Middle frontal gyrus (tissue), 1 donor: ENCODE results near the gene GDAP1L1.
A peak's percentile ranks its signal among the peaks of the same experiment; 100 is the strongest.

ENCODE experiments used
- DNase-seq: peaks from one replicate; pipeline ENCODE4 v3.0.0-alpha.2; 2015; ENCODE audit warnings: low spot score; ENCODE audit errors: extremely low spot score

Gene GDAP1L1

DNA sequence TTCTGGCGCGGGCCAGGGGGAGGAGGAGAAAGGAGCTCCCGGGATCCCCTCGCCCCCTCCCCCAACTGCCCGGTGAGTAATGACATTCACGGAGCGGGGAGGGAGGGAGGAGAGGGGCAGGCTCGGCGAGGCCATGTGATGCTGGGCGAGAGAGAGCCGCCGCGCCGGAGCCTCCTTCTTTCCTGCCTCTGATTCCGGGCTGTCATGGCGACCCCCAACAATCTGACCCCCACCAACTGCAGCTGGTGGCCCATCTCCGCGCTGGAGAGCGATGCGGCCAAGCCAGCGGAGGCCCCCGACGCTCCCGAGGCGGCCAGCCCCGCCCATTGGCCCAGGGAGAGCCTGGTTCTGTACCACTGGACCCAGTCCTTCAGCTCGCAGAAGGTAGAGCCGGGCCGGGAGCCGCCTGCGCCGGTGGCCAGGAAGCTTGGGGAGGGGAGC lies at the start of gene GDAP1L1:
Gene GDAP1L1 (plus strand): TSS at position 178 of the 441 bp plus-strand sequence. CDS start 27 bp downstream, at position 205.
- DNase-seq, result peak; percentile 10

- DNase-seq, result no peak
Measured at GRCh38 chr20:44198872-44199271, 48.2 kb upstream of the GDAP1L1 start.

DNA sequence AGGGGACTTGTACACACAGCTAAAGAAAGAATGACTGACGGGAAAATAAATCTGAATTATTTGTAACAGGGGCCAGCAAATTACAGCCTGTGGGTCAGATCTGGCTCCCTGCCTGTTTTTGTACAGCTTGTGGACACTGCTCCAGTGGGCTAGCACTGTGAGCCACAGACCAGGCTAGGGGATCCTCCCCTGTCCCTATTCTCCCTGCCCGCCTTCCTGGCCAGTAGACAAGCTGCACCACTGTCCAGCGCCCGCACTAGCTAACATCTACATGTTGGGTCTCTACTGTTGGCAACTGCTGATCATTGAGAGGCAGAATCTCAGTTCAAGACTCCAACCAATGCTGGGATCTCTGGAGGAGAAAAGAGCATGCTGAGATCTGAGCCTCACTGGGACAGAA lies 47.2 kb upstream of the GDAP1L1 start:
- no peak for DNase-seq

- no peak for DNase-seq
Measured at GRCh38 chr20:44200371-44200770, 46.7 kb upstream of the GDAP1L1 start.

DNA sequence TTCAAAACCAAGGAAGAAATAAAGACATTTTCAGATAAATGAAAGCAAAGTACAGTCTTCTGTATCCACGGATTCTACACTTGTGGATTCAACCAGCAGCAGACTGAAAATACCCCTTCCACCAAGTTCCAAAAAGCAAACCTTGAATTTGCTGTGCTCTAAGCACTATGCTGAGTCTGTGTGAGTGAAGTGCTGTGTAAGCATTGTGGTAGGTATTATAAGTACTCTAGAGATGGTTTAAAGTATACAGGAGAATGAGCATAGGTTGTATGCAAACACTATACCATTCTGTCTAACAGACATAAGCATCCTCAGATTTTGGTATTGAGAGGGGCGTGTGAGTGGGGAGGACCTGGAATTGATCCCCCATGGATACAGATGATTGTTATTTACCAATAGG lies 46.1 kb upstream of the GDAP1L1 start:
- DNase-seq, result no peak

GRCh38 chr20:44203161-44203560 lies 43.9 kb upstream of the GDAP1L1 start:
- no peak for DNase-seq

DNA sequence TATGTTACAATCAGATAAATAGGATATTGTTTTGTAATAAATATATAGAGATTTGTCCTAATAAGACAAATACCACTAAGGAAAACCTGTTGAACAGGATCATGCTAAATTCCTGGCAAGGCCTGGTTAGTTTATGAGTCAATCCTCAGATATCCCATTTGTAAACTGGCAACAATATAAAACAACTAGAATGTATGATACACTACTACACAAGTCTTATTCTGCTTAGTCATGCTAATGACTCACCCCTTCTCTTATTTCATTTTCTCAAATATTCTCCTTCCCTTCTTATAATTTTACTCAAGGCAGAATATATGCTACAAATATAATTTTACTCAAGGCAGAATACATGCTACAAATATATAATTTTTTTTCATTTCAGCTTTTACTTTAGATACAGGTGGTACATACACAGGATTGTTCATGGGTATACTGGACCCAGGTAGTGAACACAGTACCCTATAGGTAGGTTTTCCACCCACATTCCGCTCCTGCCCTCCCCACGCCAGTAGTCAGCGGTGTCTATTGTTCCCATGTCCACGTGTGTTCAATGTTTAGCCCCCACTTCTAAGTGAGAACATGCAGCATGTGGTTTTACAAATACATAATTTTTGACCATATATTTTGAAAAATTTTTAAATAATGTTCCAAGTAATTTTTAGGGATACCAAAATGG lies 42.8 kb upstream of the GDAP1L1 start:
- no peak for DNase-seq

DNA sequence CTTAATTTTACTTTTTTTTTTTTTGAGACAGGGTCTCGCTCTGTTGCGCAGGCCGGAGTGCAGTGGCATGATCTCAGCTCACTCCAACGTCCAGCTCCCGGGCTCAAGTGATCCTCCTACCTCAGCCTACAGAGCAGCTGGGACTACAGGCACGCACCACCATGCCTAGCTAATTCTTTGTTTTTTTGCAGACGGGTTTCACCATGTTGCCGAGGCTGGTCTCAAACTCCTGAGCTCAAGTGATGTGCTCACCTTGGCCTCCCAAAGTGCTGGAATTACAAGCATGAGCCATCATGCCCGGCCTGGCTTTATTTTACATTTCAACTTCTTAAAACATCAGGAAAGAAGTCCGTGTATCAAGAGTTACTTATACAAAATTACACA lies 42.3 kb upstream of the GDAP1L1 start:
- no peak for DNase-seq

DNA sequence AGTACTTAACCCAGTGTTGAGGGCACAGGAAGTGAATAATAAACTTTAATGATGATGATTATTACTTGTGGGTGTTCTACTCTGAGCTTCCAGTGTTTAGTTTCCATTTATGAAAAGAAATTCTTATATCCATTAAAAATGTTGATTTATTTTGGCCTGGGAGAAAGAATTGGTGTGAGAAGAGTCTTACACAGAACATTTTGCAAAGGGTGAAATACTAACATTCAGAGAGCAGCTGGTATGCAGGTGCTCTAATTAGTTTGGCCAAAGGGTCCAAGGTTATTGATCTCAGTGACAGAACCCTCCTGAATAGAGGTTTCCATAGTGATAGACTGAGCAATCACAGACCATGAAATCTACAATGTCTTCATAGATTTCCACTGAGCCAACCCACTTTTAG lies 41.0 kb upstream of the GDAP1L1 start:
- no peak for DNase-seq

- no peak for DNase-seq
Measured at GRCh38 chr20:44207126-44207723, 39.9 kb upstream of the GDAP1L1 start.

GRCh38 chr20:44208165-44208564 lies 38.9 kb upstream of the GDAP1L1 start:
- no peak for DNase-seq

DNA sequence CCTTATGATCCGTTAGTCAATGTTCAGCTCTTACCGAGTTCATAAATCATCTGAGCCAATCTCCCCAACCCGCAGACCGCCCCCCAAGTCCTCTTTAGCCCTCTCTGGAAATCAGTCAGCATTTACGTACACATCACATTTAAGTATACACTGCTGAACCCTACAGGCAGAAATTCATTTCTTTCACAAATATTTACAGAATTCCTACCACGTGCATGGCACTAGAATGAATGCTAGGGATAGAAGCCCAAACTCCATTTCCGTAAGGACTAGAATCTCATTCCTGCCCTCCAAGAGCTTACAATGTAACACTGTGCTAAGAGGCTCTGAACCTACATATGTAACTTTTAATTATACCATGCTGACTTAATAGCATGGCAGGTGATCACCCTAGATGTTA lies 38.3 kb upstream of the GDAP1L1 start:
- no peak for DNase-seq

- no peak for DNase-seq
Measured at GRCh38 chr20:44209686-44210405, 37.3 kb upstream of the GDAP1L1 start.

GRCh38 chr20:44210406-44211176 lies 36.5 kb upstream of the GDAP1L1 start, which contains the start of gene OSER1:
OSER1 (minus strand) TSS chr20:44210771; CDS start chr20:44206957, 3,814 bp downstream.
- peak; percentile 94 for DNase-seq

DNA sequence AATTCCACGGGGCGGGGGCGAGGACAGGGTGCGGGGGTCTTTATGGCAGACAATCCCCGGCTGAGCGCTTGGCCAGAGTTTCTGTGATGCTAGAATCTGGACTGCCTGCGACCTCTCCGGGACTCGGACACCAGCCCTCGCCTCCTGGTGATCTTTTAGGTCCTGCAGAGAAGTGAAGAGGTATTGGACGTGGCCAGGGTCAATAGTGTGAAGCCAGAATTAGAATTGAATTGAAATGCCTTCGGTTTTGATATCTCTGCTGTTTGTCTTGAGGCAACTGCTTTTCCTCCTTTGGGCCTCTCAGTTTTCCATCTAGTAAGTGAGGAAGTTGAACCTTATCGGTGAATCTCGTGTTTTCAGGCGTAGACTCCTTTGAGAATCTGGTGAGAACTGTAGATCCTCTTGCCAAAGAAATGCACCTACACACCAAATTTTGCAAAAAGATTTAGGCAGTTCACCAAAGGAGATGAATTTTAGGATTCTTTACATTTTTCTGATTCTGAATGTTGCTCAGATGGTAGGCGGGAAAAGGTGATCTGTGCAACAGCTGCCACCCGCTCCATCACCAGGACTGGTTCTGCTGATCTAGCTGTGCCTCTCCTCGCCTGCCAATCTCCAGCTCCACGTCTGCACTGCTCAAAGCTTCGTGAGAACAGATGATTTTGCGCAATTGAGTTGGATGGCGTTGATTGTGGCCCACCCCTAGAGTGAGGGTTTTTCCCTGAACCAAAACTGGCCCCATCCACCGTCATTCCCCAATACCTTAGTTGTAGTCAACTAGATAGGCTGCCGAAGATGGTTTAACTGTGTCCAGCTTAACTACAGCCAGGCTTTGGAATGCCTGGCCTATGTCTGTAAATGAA lies 35.7 kb upstream of the GDAP1L1 start:
- no peak for DNase-seq

- DNase-seq, result no peak
Measured at GRCh38 chr20:44212792-44213191, 34.3 kb upstream of the GDAP1L1 start.

DNA sequence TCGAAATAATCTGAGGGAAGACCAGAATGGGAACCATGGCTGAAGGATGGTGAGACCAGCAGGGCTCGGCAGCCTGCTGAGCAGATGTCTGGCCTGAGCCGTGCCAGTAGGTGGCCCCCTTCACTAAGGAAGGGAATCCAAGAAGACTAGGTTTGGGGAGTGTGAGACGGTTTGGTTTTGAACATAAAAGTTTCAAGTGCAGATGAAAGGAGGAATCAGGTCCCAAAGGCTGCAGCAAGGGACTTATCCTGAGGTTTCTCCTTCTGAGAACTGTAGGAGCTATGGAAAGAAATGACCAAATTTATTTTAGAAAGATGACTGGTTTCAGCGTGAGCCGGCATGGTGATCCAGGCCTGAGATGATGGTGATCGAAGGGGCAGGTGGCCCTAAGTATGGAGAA lies 32.0 kb upstream of the GDAP1L1 start:
- DNase-seq, result peak; percentile 61

GRCh38 chr20:44217342-44218092 lies 29.6 kb upstream of the GDAP1L1 start:
- peak; percentile 60 for DNase-seq

GRCh38 chr20:44218446-44218845 lies 28.7 kb upstream of the GDAP1L1 start:
- DNase-seq, result no peak

GRCh38 chr20:44219170-44219730 lies 27.9 kb upstream of the GDAP1L1 start:
- no peak for DNase-seq
